K562 (cell line): ENCODE measurements around the gene SULT2B1. TPM values are rescaled to one million over a fixed set of nuclear protein-coding genes. Genes with fewer than 3 reads are reported as not detected.

ENCODE experiments used
- ADNP ChIP-seq: fragments of 200-800 bp; sonication (Bioruptor generic); IDR thresholded peaks from 2 replicates; pipeline ENCODE4 v1.6.1; 2016; ENCODE audit warnings: missing genetic modification characterization, missing compliant biosample characterization
- CREM ChIP-seq: IDR thresholded peaks from 2 replicates; pipeline ENCODE4 v1.6.1; 2014; ENCODE audit warnings: antibody characterized with exemption, low read depth
- DACH1 ChIP-seq: fragments of 450-650 bp; IDR thresholded peaks from 2 replicates; pipeline ENCODE4 v1.6.1; 2018; ENCODE audit not compliant: partially characterized antibody
- ERF ChIP-seq: fragments of 450-650 bp; formaldehyde crosslinking; IDR thresholded peaks from 2 replicates; pipeline ENCODE4 v1.4.0; 2020; ENCODE audit warnings: mild to moderate bottlenecking, mixed read lengths
- FOXJ3 ChIP-seq: sonication (generic); formaldehyde crosslinking; IDR thresholded peaks from 2 replicates; pipeline ENCODE4 v1.4.0; 2020; ENCODE audit warnings: mild to moderate bottlenecking, missing genetic modification reagents
- GATA2 ChIP-seq: sonication (generic); formaldehyde crosslinking; IDR thresholded peaks from 2 replicates; pipeline ENCODE4 v1.4.0; 2020; ENCODE audit warnings: mild to moderate bottlenecking, missing genetic modification reagents
- KHSRP ChIP-seq: fragments of 450-650 bp; IDR thresholded peaks from 2 replicates; pipeline ENCODE4 v1.6.1; 2017
- MIER1 ChIP-seq: fragments of 450-650 bp; IDR thresholded peaks from 2 replicates; pipeline ENCODE4 v1.6.1; 2016; ENCODE audit warnings: antibody characterized with exemption, mild to moderate bottlenecking, low read depth
- NCOA2 ChIP-seq, 2 experiments: fragments of 450-650 bp; IDR thresholded peaks; 2 replicates each; pipeline ENCODE4 v1.6.1; 2018; ENCODE audit warnings: mild to moderate bottlenecking in 2 of 2, moderate library complexity in 1 of 2; ENCODE audit not compliant: partially characterized antibody in 2 of 2
- RUNX1 ChIP-seq: sonication (generic); IDR thresholded peaks from 2 replicates; pipeline ENCODE4 v1.6.1; 2016; ENCODE audit warnings: antibody characterized with exemption, low read depth
- ZBTB8A ChIP-seq: fragments of 450-650 bp; IDR thresholded peaks from 2 replicates; pipeline ENCODE4 v1.6.1; 2018; ENCODE audit warnings: mild to moderate bottlenecking, moderate library complexity; ENCODE audit not compliant: partially characterized antibody
- ZNF224 ChIP-seq: sonication (generic); formaldehyde crosslinking; IDR thresholded peaks from 2 replicates; pipeline ENCODE4 v1.8.0; 2022; ENCODE audit warnings: mild to moderate bottlenecking, missing genetic modification reagents
- ZNF23 ChIP-seq: fragments of 250-450 bp; sonication (Bioruptor Pico); IDR thresholded peaks from 2 replicates; pipeline ENCODE4 v1.4.0; 2020; ENCODE audit warnings: mild to moderate bottlenecking
- ZNF239 ChIP-seq: fragments of 250-450 bp; sonication (Bioruptor Pico); IDR thresholded peaks from 2 replicates; pipeline ENCODE4 v1.4.0; 2020; ENCODE audit warnings: mild to moderate bottlenecking
- ZNF551 ChIP-seq: fragments of 250-450 bp; sonication (Bioruptor Pico); IDR thresholded peaks from 2 replicates; pipeline ENCODE4 v1.5.0; 2021; ENCODE audit warnings: mild to moderate bottlenecking, moderate library complexity
- polyA plus RNA-seq, 8 experiments: library from polyadenylated mRNA; depleted of rRNA in 4 of 8; stranded (reverse) in 5 of 8; unstranded in 3 of 8; fragments of >200 nt; fragmentation: Nextera tagmentation in 2 of 8; fragmentation: Illumina TruSeq in 1 of 8; extraction: Ambion mirVana in 2 of 8; extraction: Trizol in 1 of 8; gene quantifications; 2 replicates each; pipeline versions ENCODE4 v1.2.1 to v1.2.3, GENCODE V29; 2011 to 2014; ENCODE audit warnings: inconsistent platforms in 1 of 8, missing spikeins in 1 of 8
- total RNA-seq, 7 experiments: library from RNA; depleted of rRNA in 6 of 7; stranded (reverse); fragments of >200 nt in 6 of 7; fragmentation: Illumina TruSeq in 2 of 7; extraction: Trizol in 2 of 7; gene quantifications; 2 replicates each; pipeline versions ENCODE4 v1.2.1 to v1.2.3, GENCODE V29; 2011 to 2021; ENCODE audit warnings: low replicate concordance in 1 of 7
- TF ChIP-seq, protein P1 (sequence below): fragments of 450-650 bp; formaldehyde crosslinking; conservative IDR thresholded peaks from 2 replicates; pipeline ENCODE4 v1.4.0; 2022; ENCODE audit warnings: mild to moderate bottlenecking, missing genetic modification characterization
- TF ChIP-seq, protein P2 (sequence below): sonication (generic); formaldehyde crosslinking; IDR thresholded peaks from 2 replicates; pipeline ENCODE4 v1.8.0; 2022; ENCODE audit warnings: mild to moderate bottlenecking, missing genetic modification reagents
- TF ChIP-seq, protein P3 (sequence below): fragments of 450-650 bp; IDR thresholded peaks from 2 replicates; pipeline ENCODE4 v1.6.1; 2017; ENCODE audit warnings: antibody characterized with exemption, mild to moderate bottlenecking
- TF ChIP-seq, protein P4 (sequence below): sonication (generic); formaldehyde crosslinking; IDR thresholded peaks from 2 replicates; pipeline ENCODE4 v1.8.0; 2023; ENCODE audit warnings: mild to moderate bottlenecking, missing genetic modification reagents

The SULT2B1 gene
- total and polyA plus RNA-seq, 9 of the 15 experiments (the other 6 are each of a cell fraction or from before 2014, with no cell fraction given): 0.09 to 0.62 (median 0.22) TPM; not detected in 2

DNA sequence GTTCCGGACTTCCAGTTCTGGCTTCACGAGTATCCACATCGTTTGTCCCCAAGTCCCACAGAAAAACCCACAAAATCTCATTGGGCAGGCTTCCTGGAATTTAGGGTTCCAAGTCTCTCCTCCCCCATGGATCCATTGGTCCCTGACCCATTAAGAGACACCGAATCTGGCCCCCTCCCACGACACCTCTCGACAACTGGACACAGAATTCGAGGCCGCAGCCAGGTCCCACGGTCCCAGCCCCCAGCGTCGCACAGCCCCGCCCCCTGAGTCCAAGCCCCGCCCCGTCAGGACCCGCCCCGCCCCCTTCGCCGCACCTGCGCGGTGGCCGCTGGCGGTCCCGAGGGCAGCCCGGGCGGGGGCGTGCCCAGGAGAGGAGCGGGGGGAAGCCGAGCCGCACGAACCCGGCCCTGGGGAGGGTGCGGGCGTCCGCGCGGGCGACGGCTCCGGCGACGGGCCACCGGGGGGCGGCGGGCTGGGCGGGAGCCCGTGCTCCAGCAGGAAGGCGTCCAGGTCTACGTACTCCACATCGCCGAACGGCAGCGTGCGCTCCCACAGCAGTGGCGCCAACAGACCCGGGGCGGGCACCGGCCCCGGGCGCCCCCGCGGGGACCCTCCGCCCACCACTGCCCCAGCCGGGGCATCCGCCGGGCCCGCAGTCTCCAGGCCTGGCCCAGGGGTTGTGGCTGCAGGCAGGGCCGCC is 83.4 kb downstream of the SULT2B1 start (continued):
- TF ChIP-seq, protein P1, sequence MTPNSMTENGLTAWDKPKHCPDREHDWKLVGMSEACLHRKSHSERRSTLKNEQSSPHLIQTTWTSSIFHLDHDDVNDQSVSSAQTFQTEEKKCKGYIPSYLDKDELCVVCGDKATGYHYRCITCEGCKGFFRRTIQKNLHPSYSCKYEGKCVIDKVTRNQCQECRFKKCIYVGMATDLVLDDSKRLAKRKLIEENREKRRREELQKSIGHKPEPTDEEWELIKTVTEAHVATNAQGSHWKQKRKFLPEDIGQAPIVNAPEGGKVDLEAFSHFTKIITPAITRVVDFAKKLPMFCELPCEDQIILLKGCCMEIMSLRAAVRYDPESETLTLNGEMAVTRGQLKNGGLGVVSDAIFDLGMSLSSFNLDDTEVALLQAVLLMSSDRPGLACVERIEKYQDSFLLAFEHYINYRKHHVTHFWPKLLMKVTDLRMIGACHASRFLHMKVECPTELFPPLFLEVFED (CRISPR knock-in tag): no peak
- no peak for TF ChIP-seq ADNP (tag)
- no peak for TF ChIP-seq ZNF23 (CRISPR knock-in tag)
- TF ChIP-seq, protein P2, sequence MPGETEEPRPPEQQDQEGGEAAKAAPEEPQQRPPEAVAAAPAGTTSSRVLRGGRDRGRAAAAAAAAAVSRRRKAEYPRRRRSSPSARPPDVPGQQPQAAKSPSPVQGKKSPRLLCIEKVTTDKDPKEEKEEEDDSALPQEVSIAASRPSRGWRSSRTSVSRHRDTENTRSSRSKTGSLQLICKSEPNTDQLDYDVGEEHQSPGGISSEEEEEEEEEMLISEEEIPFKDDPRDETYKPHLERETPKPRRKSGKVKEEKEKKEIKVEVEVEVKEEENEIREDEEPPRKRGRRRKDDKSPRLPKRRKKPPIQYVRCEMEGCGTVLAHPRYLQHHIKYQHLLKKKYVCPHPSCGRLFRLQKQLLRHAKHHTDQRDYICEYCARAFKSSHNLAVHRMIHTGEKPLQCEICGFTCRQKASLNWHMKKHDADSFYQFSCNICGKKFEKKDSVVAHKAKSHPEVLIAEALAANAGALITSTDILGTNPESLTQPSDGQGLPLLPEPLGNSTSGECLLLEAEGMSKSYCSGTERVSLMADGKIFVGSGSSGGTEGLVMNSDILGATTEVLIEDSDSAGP: no peak
- TF ChIP-seq ZNF551 (CRISPR knock-in tag): no peak
- TF ChIP-seq, protein P3, sequence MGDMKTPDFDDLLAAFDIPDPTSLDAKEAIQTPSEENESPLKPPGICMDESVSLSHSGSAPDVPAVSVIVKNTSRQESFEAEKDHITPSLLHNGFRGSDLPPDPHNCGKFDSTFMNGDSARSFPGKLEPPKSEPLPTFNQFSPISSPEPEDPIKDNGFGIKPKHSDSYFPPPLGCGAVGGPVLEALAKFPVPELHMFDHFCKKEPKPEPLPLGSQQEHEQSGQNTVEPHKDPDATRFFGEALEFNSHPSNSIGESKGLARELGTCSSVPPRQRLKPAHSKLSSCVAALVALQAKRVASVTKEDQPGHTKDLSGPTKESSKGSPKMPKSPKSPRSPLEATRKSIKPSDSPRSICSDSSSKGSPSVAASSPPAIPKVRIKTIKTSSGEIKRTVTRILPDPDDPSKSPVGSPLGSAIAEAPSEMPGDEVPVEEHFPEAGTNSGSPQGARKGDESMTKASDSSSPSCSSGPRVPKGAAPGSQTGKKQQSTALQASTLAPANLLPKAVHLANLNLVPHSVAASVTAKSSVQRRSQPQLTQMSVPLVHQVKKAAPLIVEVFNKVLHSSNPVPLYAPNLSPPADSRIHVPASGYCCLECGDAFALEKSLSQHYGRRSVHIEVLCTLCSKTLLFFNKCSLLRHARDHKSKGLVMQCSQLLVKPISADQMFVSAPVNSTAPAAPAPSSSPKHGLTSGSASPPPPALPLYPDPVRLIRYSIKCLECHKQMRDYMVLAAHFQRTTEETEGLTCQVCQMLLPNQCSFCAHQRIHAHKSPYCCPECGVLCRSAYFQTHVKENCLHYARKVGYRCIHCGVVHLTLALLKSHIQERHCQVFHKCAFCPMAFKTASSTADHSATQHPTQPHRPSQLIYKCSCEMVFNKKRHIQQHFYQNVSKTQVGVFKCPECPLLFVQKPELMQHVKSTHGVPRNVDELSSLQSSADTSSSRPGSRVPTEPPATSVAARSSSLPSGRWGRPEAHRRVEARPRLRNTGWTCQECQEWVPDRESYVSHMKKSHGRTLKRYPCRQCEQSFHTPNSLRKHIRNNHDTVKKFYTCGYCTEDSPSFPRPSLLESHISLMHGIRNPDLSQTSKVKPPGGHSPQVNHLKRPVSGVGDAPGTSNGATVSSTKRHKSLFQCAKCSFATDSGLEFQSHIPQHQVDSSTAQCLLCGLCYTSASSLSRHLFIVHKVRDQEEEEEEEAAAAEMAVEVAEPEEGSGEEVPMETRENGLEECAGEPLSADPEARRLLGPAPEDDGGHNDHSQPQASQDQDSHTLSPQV: no peak
- TF ChIP-seq ERF (CRISPR knock-in tag): no peak
- TF ChIP-seq MIER1: no peak
- TF ChIP-seq ZBTB8A: no peak
- TF ChIP-seq FOXJ3 (CRISPR knock-in tag): no peak
- TF ChIP-seq ZNF224 (CRISPR knock-in tag): no peak
- no peak for TF ChIP-seq GATA2
- TF ChIP-seq RUNX1: no peak
- TF ChIP-seq, protein P4, sequence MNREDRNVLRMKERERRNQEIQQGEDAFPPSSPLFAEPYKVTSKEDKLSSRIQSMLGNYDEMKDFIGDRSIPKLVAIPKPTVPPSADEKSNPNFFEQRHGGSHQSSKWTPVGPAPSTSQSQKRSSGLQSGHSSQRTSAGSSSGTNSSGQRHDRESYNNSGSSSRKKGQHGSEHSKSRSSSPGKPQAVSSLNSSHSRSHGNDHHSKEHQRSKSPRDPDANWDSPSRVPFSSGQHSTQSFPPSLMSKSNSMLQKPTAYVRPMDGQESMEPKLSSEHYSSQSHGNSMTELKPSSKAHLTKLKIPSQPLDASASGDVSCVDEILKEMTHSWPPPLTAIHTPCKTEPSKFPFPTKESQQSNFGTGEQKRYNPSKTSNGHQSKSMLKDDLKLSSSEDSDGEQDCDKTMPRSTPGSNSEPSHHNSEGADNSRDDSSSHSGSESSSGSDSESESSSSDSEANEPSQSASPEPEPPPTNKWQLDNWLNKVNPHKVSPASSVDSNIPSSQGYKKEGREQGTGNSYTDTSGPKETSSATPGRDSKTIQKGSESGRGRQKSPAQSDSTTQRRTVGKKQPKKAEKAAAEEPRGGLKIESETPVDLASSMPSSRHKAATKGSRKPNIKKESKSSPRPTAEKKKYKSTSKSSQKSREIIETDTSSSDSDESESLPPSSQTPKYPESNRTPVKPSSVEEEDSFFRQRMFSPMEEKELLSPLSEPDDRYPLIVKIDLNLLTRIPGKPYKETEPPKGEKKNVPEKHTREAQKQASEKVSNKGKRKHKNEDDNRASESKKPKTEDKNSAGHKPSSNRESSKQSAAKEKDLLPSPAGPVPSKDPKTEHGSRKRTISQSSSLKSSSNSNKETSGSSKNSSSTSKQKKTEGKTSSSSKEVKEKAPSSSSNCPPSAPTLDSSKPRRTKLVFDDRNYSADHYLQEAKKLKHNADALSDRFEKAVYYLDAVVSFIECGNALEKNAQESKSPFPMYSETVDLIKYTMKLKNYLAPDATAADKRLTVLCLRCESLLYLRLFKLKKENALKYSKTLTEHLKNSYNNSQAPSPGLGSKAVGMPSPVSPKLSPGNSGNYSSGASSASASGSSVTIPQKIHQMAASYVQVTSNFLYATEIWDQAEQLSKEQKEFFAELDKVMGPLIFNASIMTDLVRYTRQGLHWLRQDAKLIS (CRISPR knock-in tag): no peak
- TF ChIP-seq DACH1: no peak
- no peak for TF ChIP-seq KHSRP
- TF ChIP-seq NCOA2 (IDR thresholded peaks at IDR 0.05; ENCODE audit: partially characterized antibody in 2 of 2): no peak
- no peak for TF ChIP-seq CREM
- no peak for TF ChIP-seq ZNF239 (CRISPR knock-in tag)
